Esophagus mucosa (tissue), 1 donor: ENCODE results near the gene DNAH3. TPM values are rescaled to one million over a fixed set of nuclear protein-coding genes. Genes with fewer than 3 reads are reported as not detected.
"Not testable (repeated sequence)": the region's sequence is repeated elsewhere in the genome, so short reads cannot be mapped to it uniquely, and the experiment has no call there.

Source experiments
- ATAC-seq: fragments of 200-7000 bp; cut with Tn5 transposase; one replicate; pipeline ENCODE4 v1.9.1; 2020
- total RNA-seq: library from RNA; stranded (reverse); gene quantifications from one replicate; pipeline ENCODE4 v1.2.4, GENCODE V29; 2023
- donor health status: DM: yes; HTN: yes; CAD: no.

Gene DNAH3
- total RNA-seq, 1 donor from 2014 or later = 0.60 TPM

- ATAC-seq = no peak
Observed at GRCh38 chr16:21125191-21125590, 25.5 kb downstream of the DNAH3 start.

GRCh38 chr16:21120976-21121520 lies 29.6 kb downstream of the DNAH3 start:
- no peak for ATAC-seq

- ATAC-seq = no peak
Observed at GRCh38 chr16:21117567-21117966, 33.1 kb downstream of the DNAH3 start.

GRCh38 chr16:21116148-21116693 lies 34.4 kb downstream of the DNAH3 start:
- no peak for ATAC-seq

DNA sequence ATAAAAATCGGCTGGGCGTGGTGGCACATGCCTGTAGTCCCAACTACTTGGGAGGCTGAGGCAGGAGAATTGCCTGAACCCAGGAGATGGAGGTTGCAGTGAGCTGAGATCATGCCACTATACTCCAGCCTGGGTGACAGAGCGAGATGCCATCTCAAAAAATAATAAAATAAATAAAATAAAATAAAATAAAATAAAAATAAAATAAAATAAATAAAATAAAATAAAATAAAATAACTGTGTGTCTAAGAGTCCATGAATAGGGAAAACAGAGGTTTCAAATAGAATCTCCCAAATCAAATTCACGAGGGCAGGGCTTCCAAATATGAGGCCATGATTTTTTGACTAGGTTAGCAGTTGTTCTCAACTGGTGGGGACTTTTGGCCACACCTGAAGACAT lies 35.1 kb downstream of the DNAH3 start:
- not testable (repeated sequence) for ATAC-seq

DNA sequence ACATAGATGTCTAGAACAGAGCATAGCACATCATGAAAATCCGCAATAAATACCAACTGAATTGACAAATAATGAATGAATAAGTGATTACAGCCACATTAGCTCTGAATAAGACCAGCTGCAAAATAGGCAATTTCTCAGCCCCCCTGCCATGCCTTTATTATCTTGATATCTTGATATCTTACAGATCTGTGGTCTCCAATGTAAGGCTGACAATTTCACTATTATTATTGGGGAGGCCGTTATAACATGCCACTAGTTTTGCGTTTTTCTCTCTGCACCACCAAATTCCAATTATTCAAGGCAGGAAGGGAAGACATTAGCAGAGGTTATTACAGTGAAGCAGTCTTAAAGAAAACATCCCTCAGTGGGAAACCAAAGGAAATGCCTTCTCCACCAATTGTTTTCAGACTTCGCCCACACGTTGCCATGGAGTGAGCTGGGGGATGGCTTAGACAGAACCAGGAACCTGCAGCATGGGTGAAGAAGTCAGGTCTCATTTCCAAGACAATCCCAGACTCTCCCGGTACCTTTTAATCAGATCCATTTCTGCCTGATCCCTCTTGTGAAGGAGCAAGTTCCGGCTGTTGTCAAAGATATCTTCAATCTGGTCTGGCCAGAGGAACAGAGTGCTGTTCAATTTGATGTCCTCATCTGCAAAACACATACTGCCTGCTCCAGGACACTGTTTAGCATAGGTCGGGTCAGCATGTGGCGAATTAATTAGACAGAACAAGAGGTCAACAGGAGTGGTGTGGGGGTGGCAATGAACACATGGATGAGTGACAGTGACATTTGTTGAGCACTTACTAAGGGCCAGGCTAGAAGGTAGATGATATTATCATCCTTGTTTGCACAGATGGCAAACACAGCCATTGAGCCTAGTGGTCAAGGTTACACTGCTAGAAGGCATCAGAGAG lies 46.4 kb downstream of the DNAH3 start:
- no peak for ATAC-seq

DNA sequence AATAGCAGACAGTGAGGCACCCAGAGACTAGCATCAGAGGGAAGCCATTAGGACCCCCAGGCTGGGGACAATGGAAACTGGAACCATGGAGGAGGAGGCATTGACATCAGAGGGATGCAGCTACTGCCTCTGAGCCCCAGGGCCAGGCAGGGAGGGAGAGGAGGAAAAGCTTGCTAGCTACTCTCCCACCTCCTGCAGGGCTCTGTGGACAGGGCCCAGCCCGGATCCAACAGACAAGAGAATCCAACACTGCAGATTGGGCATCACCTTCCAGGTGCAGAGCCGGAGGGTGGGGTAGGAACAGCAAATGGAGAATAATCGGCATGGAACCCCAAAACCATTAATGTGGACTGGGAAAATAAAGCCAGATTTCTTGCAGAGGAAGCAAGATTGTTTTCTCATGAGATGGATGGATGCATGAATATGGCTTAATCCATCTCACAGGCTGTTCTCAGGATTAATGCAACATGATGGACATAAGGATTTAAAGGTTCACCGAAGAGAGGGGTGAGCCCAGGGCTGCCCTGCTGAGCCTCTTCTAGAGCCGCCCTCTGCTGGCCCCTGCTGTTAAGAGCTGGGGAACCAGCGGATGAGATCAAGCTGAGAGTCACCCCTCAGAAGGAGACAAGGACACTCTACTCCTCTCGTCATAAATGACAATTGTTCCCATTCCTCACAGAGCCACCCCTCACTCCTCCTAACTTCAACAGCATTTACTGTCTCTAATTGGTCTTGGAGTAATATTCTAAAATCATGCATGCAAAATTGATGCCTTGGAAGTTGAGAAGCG lies 48.8 kb downstream of the DNAH3 start:
- ATAC-seq = no peak

- no peak for ATAC-seq
Observed at GRCh38 chr16:21100447-21100846, 50.2 kb downstream of the DNAH3 start.

- no peak for ATAC-seq
Observed at GRCh38 chr16:21097151-21097550, 53.5 kb downstream of the DNAH3 start.

DNA sequence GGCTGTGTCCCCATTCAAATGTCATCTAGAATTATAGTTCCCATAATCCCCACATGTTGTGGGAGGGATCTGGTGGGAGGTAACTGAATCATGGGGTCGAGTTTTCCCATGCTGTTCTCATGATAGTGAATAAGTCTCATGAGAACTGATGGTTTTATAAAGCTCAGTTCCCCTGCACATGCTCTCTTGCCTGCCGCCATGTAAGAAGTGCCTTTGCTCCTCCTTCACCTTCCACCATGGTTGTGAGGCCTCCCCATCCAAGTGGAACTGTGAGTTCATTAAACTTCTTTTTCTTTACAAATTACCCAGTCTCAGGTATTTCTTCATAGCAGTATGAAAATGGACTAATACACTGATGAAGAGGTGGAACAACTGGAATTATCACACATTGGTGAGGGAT lies 55.9 kb downstream of the DNAH3 start:
- not testable (repeated sequence) for ATAC-seq

GRCh38 chr16:21092951-21093350 lies 57.7 kb downstream of the DNAH3 start:
- ATAC-seq = no peak

GRCh38 chr16:21088646-21089538 lies 61.8 kb downstream of the DNAH3 start:
- no peak for ATAC-seq

- ATAC-seq = no peak
Observed at GRCh38 chr16:21088143-21088542, 62.5 kb downstream of the DNAH3 start.

DNA sequence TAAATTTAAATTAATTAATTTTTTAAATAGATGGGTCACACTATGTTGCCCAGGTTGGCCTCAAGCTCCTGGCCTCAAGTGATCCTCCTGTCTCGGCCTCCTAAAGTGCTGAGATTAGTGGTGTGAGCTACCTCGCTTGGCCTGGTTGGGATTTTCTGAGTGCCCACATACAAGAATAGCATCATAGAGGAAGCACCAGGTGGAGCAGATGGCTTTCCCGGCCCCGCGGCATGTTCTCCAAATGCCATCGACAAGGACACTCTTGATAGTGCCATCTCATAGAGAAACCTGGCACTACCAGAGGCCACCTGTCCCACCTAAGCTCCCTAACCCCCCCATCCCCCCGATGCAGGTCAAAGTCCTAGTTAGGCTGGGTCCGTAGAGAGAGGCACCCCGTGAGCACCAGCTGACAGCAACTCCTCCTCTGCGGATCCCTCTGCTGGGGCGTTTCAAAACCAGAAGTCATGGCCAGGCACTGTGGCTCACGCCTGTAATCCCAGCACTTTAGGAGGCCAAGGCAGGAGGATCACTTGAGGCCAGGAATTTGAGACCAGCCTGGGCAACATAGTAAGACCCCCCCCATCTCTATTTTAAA lies 65.9 kb downstream of the DNAH3 start:
- no peak for ATAC-seq

DNA sequence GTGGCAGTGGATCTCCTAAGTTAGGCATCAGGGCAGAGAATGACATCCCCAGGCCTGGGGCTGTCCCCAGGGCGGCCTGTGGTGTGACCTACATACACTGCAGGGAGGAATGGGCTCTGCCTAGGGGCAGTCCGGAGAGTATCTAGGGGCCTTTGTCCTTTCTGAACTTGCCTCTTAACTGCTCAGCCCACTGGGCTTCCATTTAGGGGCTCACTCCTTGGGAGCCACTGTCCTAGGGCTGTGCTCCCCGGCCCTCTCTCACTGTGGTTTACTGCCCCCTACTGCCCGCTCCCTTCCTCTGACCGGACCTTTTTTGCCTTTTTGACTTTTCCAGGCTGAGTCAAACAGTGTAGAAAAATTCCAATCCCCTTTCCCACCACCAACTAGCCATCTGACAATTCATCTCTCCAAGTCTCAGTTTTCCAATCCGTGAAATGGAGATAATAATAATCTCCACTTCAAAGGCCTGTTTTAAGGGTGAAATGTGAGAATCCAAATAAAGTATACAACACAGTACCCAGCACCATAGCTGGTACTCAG lies 66.8 kb downstream of the DNAH3 start:
- ATAC-seq = peak; percentile 82

DNA sequence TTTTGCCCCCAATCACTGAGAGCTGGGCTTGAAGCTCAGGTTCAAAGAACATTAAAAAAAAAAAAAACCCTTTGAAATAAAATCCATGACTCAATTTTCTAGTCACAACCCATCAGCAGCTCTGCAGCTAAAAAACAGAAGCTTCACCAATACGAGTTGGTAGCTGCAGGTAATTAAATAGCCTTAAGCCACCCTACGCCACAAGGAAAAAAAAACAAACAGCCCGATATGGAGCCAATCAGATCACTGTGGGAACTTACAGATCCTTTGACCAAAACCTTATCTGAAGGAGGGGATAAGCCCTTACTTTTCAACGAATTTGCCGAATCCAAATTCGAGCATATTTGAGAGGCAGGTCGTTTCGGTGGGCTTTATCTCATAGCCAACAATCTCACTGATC lies 69.3 kb downstream of the DNAH3 start:
- ATAC-seq = no peak

DNA sequence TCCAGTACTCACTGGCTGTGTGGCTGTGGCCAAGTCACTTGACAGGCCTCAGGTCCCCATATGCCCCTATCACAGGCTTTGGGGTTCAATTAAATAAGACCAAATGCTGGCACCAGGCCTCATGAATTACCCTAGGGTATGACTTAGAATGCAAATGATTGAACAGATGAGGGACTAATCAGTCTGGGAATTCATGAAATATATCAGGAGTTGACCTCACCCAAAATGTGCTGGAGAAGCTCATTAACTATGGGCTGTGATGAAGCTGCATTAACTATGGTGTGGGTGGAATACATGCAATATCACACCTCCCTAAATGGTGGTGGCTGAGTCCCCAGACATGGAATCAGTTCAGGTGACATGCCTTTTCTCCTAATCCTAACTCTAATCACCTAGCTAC lies 72.1 kb downstream of the DNAH3 start:
- no peak for ATAC-seq

DNA sequence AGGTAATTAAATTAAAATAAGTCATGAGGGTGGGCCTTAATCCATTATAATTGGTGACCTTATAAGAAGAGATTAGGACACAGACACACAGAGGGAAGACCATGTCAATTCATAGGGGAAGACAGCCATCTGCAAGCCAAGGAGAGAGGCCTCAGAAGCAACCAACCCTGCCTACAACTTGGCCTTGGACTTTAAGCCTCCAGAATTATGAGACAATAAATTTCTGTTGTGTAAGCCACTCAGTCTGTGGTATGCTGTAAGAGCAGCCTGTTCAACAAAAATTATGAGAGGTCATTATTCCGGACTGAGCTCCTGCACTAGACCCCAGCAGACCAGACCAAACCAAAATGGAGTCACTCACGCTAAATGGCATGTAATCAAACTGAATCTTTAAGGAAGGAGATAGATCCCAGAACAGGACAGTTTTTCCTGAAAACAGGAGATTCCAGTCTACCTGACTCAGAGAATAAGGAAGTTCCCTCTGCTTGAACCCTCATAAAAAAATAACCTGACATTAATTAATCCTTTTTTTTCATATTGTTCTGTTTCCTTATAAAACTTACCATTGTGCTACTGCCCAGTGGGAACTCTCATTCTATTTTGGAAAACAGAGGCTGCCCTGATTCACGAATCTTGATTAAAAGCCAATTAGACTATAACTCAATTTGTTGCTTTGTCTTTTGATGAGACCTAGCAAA lies 74.3 kb downstream of the DNAH3 start:
- no peak for ATAC-seq

- no peak for ATAC-seq
Observed at GRCh38 chr16:21075252-21075651, 75.4 kb downstream of the DNAH3 start.

DNA sequence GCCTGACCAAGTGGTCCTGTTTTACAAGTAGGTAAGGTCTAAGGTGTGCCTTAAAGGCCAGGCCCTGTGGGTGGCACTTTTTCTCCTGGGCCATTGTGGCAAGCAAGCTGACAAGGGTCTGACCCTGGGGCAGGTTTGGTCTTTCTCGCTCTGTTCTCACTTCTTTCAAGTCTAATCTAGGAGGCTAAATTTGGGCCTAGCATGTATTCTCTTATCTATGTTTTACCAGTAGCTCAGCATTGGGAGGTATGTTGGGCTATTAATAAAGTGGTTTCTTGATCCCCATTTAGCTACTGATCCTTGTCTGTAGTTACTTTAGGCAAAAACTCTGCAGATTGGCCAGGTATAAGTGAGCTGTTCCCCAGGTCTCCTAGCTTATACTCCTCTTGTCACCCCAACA lies 77.7 kb downstream of the DNAH3 start:
- ATAC-seq = no peak

DNA sequence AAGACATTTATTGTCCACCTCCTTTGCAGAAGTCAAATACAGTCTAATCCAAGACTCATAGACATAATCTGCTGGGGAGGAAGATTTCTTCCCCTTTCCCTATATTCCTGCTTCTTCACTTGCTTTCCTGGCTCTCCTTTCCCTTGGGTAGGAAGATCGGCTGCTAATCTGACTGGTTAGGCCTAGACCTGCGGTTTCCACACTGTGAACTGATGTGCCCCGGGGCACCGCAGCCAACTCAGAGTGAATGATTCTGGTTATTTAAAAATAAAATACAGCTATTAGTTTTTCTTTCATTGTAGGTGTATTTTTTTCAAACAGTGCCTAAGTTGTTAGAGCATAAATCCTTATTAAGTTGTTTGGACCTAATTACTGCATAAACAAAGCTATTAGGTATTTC lies 78.9 kb downstream of the DNAH3 start:
- no peak for ATAC-seq
